GM21529 (cell line): Measurements from ENCODE around the gene SH3BGRL3.
A peak's percentile ranks its signal among the peaks of the same experiment; 100 is the strongest.
"Not testable (repeated sequence)": the region's sequence is repeated elsewhere in the genome, so short reads cannot be mapped to it uniquely, and the experiment has no call there.

Experiments used
- ATAC-seq: cut with Tn5 transposase; IDR thresholded peaks from one replicate; pipeline ENCODE4 v1.9.1; 2021; ENCODE audit not compliant: unreplicated experiment

Gene SH3BGRL3

GRCh38 chr1:26290122-26290881, 10.4 kb downstream of the SH3BGRL3 start:
- no peak for ATAC-seq

GRCh38 chr1:26290882-26291261, 11.0 kb downstream of the SH3BGRL3 start:
- ATAC-seq, result no peak

GRCh38 chr1:26291433-26291832, 11.5 kb downstream of the SH3BGRL3 start:
- ATAC-seq, result no peak

GRCh38 chr1:26291939-26292338, 12.1 kb downstream of the SH3BGRL3 start:
- no peak for ATAC-seq

- not testable (repeated sequence) for ATAC-seq
Observed at GRCh38 chr1:26292735-26293134, 12.8 kb downstream of the SH3BGRL3 start.

GRCh38 chr1:26293911-26294463, 14.1 kb downstream of the SH3BGRL3 start:
- ATAC-seq, result no peak

GRCh38 chr1:26295194-26296138, 15.6 kb downstream of the SH3BGRL3 start:
- ATAC-seq, result no peak

GRCh38 chr1:26296340-26297056, 16.6 kb downstream of the SH3BGRL3 start:
- no peak for ATAC-seq

- no peak for ATAC-seq
Observed at GRCh38 chr1:26297057-26297790, 17.3 kb downstream of the SH3BGRL3 start.

- ATAC-seq, result no peak
Observed at GRCh38 chr1:26297791-26298124, 17.9 kb downstream of the SH3BGRL3 start.

- no peak for ATAC-seq
Observed at GRCh38 chr1:26300578-26301275, 20.8 kb downstream of the SH3BGRL3 start.

GRCh38 chr1:26302733-26303405, 23.0 kb downstream of the SH3BGRL3 start:
- ATAC-seq, result no peak

GRCh38 chr1:26305667-26306289, 25.9 kb downstream of the SH3BGRL3 start:
- ATAC-seq, result no peak

GRCh38 chr1:26306290-26307229, 26.7 kb downstream of the SH3BGRL3 start, which contains the start of gene UBXN11:
UBXN11 (minus strand) TSS chr1:26306636; CDS start chr1:26302883, 3,753 bp downstream.
- ATAC-seq, result peak; percentile 97

- no peak for ATAC-seq
Observed at GRCh38 chr1:26307363-26307781, 27.5 kb downstream of the SH3BGRL3 start.

- not testable (repeated sequence) for ATAC-seq
Observed at GRCh38 chr1:26307966-26308899, 28.3 kb downstream of the SH3BGRL3 start.
